Umbilical cord (tissue), 2 donors: ENCODE data around the gene ONECUT3. TPM values are rescaled to one million over a fixed set of nuclear protein-coding genes. Genes with fewer than 3 reads are reported as not detected.

Source experiments
- DNase-seq: peaks from one replicate; pipeline ENCODE4 v3.0.0-alpha.2; 2015; ENCODE audit warnings: low spot score
- total RNA-seq: library from RNA; depleted of rRNA; stranded (reverse); fragments of >200 nt; gene quantifications from one replicate; pipeline ENCODE4 v1.2.3, GENCODE V29; 2014; ENCODE audit warnings: low replicate concordance; ENCODE audit not compliant: insufficient read depth

Gene ONECUT3
- total RNA-seq, 1 donor from 2014 or later = 0.48 TPM

- DNase-seq = peak; percentile 53
Observed at GRCh38 chr19:1814833-1815604, 61.7 kb downstream of the ONECUT3 start.

DNA sequence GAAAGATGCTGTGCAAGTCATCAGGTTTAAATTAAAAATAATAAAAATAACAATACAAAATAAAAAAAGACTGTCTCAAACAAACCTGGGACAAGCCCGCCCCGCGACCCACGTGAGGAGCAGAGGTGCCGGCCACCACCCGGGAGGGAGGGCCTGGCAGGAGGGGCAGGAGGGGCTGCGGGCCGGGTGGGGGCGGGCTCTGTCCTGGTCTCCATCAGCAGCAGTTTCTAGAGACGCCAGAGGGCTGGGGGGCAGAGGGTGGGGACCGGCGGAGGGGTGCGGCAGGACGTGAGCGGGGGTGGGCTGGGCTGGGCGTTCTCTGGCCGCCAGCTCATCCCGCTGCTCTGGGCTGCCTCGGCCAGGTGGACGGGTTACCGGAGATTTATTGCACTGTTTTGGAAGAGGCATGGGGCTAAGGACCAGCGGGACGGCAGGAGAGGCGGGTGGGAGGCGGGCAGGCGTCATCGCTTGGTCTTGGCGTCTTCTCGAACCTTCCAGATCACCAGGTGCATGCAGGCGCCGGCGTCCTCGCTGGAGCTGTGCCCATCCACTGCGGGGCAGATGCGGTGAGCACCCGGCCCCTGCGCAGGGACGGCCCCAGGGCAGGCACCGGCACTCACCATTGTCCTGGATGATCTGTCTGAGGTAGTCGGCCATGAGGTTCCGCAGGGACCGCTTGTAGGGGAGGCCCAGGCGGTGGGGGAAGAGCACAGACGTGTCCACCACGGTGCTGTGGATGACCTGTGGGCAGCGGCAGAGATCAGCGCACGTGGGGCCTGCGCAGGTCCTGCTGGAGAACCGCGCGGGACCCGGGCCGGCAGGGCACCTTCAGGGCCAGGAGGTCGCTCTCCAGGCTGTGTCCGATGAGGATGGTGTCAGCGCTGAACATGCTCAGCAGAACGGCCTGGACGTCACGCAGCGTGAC is 62.6 kb downstream of the ONECUT3 start:
- DNase-seq = no peak

GRCh38 chr19:1816530-1817298 is 63.4 kb downstream of the ONECUT3 start:
- DNase-seq = no peak

GRCh38 chr19:1817553-1818179 is 64.4 kb downstream of the ONECUT3 start:
- no peak for DNase-seq

GRCh38 chr19:1818549-1819195 is 65.4 kb downstream of the ONECUT3 start:
- no peak for DNase-seq

DNA sequence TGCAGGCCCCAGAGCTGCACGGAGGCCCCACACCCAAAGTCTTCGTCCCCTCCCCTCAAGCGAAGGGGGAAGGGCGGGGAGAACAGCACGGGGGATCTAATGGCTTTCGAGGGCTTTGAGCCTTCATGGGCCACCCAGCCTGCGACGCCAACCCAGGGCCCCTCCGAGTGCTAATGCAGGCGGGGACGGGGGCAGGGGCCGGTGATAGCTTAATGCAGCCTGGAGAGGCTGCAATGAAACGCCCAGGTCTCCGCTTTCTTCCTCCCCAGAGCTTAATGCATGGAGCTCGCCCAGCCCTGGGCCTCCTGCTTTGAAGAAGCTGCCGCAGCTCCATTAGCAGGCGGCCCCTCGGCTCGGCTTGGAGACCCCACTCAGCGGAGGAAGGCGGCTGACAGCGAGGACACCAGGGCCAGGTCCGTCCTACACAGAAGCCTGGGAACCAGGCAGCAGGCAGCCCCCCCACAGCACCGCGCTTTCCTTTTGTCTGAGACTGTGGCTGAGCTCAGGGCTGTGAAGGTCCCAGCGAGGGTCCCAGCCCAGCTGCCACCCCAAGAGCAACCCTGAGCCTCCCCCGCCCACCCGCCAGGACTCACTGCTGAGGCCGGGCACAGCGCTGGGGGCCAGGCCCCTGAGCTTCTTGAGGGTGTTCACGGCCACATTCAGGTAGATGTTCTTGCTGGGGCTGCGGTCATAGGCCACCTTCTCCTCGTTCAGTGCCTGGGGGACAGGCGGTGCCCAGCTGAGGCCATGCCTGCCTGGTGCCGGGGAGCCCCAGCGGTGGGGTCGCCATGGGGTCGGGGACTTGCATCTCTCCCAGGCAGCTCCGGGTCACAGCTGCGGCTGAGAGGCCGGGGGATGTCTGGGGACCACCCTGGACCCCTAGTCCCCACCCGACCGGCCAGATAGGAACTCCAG is 66.3 kb downstream of the ONECUT3 start:
- peak; percentile 75 for DNase-seq

DNA sequence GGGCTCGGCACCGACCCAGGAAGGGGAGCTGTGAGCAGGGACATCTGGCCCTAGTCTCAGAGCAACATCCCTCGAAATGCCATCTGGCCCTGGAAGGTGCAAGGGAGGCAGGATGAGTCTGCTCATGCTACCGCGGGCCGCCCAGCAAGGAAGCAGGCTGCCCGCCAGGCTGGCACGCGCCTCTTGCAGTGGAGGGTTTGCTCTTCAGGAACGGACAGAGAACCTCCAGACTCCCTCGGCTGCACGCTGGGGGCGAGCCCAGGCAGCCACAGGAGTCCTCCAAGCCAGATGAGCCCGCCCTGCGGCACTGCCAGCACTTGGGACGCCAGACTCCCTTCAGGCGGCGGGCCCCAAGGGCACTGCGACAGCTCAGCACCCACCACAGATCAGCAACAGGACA is 68.9 kb downstream of the ONECUT3 start:
- no peak for DNase-seq

DNA sequence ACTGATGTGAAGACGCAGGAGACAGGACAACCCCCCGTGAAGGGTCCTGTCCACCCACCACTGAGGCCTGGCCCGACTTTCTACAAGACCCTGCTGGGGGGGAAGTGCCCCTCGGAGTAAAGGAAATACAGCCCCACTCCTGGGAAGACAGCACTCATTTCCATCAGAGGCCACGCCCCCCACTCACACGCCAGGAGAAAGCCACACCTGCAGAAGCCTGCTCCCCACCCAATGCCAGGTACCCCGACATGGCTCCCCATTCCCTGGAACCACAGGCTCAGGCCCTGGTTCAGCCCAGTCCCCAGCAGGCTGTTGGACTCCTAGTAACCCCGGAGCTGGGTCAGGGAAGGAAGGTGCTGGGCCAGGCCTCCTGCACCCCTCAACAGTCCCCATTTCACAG is 69.7 kb downstream of the ONECUT3 start:
- DNase-seq = no peak

DNA sequence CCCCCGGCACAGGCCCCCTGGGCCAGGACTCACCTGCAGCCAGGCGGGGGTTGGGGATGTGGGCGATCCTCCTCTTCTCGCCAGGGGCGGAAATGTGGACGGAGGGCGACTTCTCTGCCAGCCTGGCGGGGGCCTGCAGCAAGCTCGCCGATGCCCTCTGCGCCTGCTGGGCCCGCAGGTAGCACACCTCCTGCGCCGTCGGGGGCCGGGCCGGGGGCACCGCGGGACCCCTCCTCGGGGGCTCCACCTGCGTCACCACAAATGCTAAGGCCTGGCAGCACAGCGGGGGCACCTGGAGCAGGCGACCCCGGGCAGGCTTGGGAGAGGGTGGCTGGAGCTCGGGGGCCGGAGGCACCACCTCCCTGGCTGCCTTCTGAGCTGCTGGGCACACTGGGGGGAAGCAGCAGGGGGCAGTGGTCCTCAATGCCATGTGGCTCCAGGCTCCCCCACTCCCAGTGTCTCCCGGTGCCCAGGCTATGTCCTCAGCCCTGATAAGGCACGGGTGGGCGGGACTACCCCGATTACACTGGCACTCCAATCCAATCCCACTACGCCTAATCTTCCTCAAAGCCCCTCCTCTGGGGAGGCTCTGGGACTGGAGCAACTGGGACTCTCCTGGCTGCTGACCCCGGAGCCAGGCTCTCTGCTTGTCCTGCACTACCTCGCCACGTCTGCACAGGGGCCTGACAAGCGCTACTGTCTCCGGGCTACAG is 70.4 kb downstream of the ONECUT3 start:
- DNase-seq = no peak

GRCh38 chr19:1824252-1824622 is 70.9 kb downstream of the ONECUT3 start:
- no peak for DNase-seq

DNA sequence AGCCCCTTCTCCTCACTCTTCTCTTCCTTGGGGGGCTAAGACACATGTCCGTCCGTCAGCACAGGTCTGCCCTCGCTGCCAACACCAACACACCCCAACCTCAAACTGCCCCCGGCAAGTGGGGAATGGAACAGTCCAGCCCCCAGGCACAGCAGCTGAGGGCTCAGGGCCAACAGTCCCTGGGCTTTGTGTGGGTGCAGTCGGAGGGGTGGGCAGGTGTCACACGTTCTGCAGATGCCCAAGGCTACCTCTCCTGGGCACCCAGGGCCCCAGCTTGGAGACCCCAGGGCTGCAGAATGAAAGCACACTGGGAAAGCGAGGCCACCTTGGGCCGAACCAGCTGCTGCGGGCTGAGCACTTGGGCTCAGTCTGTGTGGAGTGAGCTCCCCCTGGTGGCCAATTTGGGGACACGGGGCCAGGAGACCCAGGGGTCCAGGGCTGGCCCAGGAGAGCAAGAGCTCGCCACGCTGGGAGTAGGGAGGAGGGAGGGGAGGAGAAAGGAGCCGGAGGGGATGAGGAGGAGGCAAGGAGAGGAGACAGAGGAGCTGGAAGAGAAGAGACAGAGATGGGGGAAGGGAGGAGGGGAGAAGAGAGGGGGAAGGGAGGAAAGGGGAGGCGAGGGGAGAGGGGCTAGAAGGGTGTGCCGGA is 72.7 kb downstream of the ONECUT3 start:
- DNase-seq = peak; percentile 71

GRCh38 chr19:1826557-1827521 is 73.5 kb downstream of the ONECUT3 start:
- DNase-seq = no peak

DNA sequence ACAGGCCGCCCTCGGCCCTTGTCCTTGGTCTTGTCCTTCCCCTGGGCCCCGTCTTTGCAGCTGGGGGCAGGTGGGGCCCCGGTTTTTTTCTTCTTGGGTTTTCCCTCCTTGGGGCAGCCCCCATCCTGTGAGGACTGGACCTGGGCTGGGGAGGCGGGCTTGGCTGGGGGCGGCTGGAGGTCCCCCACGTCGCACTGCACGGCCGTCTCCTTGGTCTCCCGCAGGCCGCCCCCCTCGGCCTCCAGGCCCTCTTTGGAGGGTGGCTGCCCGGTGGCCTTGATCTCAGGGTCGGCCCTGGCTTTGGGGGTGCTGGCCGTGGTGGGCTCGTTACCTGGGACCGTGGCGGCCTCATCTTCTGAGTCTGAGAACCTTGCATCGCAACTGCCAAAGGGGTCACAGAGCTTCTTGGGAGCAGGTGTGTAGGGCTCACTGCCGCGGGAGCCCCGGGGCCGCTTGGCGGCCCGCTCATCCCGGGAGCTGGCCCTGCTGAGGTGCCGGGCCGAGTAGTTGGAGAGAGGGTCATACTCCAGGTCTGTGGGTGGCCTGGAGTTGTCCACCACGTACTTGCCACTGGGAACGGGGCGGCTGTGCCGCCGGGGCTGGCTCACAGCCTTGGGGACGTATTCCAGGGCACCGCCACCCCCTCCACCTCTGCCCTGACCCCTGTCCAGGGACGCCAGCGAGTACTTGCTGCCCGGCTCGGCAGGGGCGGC is 74.4 kb downstream of the ONECUT3 start:
- no peak for DNase-seq

DNA sequence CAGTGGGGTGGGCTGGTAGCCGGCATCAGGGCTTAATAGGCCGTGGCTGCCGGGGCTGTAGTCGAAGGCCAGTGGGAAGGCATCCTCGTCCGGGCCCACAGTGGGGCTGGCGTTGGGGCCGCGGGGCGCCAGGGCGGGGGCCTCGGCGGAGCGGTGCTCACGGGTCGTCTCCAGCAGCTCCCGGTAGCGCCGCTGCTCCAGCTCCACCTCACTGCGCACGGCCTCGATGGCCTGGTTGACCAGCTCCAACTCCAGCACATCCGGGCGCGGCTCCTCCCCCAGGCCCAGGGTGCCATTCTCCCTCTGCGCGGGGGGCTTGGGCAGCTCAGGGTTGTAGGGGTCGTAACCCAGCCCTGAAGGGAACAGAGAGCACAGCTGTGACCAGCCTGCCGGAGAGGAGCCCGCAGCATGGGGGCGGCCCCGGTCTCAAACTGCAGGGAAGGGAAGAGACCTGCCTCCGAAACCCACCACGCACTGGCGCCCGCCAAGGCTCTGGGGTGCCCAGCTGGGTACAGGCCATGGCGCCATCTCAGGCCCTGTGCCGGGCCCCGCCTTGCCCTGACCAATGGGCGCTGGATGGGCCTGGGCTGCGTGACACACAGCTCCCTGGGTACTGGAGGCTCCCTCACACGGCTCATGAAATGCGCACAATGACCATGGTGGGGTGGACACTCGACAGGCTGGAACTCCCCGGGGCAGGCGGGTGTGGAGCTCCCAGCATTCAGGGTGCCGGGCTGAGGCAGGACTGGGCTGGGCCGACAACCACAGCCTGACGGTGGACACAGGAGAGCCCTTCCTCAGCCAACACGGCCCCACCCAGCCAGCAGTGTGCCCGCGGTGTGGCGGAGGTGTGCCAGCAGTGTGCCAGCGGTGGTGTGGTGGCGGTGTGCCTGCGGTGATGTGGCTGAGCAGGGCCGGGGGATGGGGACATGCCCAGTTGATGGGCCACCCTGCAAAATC is 75.3 kb downstream of the ONECUT3 start:
- no peak for DNase-seq

DNA sequence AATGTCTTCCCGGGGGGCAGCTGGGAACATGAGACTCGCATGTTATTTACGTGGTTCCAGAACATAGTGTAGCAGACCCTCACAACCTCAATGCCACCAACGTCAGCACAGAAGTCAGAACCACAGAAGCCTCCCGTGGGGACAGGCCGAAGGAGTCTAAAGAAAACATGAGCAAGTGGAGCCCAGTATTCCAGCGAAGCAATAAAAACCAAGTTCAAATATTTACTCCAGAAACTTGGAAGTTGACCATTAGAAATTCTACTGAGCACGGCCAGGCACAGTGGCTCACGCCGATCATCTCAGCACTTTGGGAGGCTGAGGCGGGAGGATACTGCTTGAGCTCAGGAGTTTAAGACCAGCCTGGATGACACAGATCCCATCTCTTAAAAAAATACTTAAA is 76.7 kb downstream of the ONECUT3 start:
- no peak for DNase-seq

GRCh38 chr19:1830568-1830967 is 77.3 kb downstream of the ONECUT3 start:
- DNase-seq = no peak
